Keratinocyte (primary cell): ENCODE results near the gene CPAMD8.
A peak's percentile ranks its signal among the peaks of the same experiment; 100 is the strongest.

Source experiments
- EZH2 ChIP-seq: IDR thresholded peaks from one replicate; pipeline ENCODE4 v1.6.1; 2012; ENCODE audit warnings: inconsistent platforms, mild to moderate bottlenecking, low read length, moderate library complexity
- TF ChIP-seq, protein P1 (sequence below), 3 experiments: IDR thresholded peaks in 1 of 3; conservative IDR thresholded peaks in 1 of 3; optimal IDR thresholded peaks in 1 of 3; 2 replicates in 2 of 3; 3 replicates in 1 of 3; pipeline versions ENCODE3 to v1.5.1; 2011; ENCODE audit warnings: low read length in 3 of 3, mild to moderate bottlenecking in 3 of 3, moderate library complexity in 2 of 3, control low read depth in 1 of 3, inconsistent platforms in 1 of 3; ENCODE audit not compliant: insufficient read depth in 2 of 3; ENCODE audit errors: extremely low read depth in 1 of 3

- TF ChIP-seq, protein P1, sequence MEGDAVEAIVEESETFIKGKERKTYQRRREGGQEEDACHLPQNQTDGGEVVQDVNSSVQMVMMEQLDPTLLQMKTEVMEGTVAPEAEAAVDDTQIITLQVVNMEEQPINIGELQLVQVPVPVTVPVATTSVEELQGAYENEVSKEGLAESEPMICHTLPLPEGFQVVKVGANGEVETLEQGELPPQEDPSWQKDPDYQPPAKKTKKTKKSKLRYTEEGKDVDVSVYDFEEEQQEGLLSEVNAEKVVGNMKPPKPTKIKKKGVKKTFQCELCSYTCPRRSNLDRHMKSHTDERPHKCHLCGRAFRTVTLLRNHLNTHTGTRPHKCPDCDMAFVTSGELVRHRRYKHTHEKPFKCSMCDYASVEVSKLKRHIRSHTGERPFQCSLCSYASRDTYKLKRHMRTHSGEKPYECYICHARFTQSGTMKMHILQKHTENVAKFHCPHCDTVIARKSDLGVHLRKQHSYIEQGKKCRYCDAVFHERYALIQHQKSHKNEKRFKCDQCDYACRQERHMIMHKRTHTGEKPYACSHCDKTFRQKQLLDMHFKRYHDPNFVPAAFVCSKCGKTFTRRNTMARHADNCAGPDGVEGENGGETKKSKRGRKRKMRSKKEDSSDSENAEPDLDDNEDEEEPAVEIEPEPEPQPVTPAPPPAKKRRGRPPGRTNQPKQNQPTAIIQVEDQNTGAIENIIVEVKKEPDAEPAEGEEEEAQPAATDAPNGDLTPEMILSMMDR (optimal IDR thresholded peaks at IDR 0.05 in 1 of 3, IDR thresholded peaks at IDR 0.05 in 1 of 3, conservative IDR thresholded peaks at IDR 0.05 in 1 of 3; ENCODE audit: extremely low read depth in 1 of 3, insufficient read depth in 2 of 3, low read length in 3 of 3) = no peak
- TF ChIP-seq EZH2 = peak; percentile 72
Measured at GRCh38 chr19:17025991-17026658, 485 bp downstream of the CPAMD8 start.
